Measurements from ENCODE around the gene KMT2E.

Gene KMT2E

GRCh38 chr7:105011141-105011830 is 2.7 kb upstream of the KMT2E start:
- Histone ChIP-seq H2BK12ac (ENCODE audit: low read length) (no peak overlapping the region), H3K9ac (ENCODE audit: low read depth, low read length, poor library complexity) (no peak overlapping the region), H3K18ac (ENCODE audit: low read length) (no peak overlapping the region), H3K79me1 (ENCODE audit: low read depth, low read length) (peaks cover 3% of the 10 kb centered on the region), H4K8ac (ENCODE audit: low read depth, low read length) (no peak overlapping the region), H3K36me3 (replicated peaks in 1 of 2; ENCODE audit: control insufficient read depth in 2 of 2, insufficient read depth in 2 of 2, low read length in 2 of 2) (peaks cover 0 to 47% of the 10 kb centered on the region in 2 donors), H3K23ac (ENCODE audit: low read depth, low read length, poor library complexity) (no peak overlapping the region), H2BK15ac (ENCODE audit: low read length) (no peak overlapping the region), H2AK5ac (ENCODE audit: low read depth, low read length) (no peak overlapping the region), H2BK5ac (ENCODE audit: low read length) (no peak overlapping the region), H3K4me2 (ENCODE audit: insufficient read depth, low read length, poor library complexity, severe bottlenecking) (peak overlapping the region; percentile 60), H2BK120ac (ENCODE audit: low read depth, low read length) (no peak overlapping the region), H2AFZ (ENCODE audit: low read length) (no peak overlapping the region), H3K4ac (ENCODE audit: low read length) (no peak overlapping the region), H3K4me3 (ENCODE audit: low read length in 2 of 2) (peak overlapping the region; percentile 91 to 99), H4K91ac (ENCODE audit: low read depth, low read length, poor library complexity) (no peak overlapping the region), H3K27me3 (ENCODE audit: control insufficient read depth in 3 of 3, insufficient read depth in 3 of 3, low read depth in 1 of 3, low read length in 3 of 3) (no peaks in the 10 kb centered on the region), H3K4me1 (ENCODE audit: control insufficient read depth in 2 of 2, insufficient read depth in 1 of 2, low read depth in 1 of 2, low read length in 2 of 2) (peaks cover 1 to 3% of the 10 kb centered on the region in 2 donors), H3K14ac (ENCODE audit: low read length) (no peak overlapping the region), H3K9me3 (replicated peaks in 1 of 2; ENCODE audit: control insufficient read depth in 2 of 2, insufficient read depth in 1 of 2, low read depth in 1 of 2, low read length in 2 of 2) (peaks cover 0 to 2% of the 10 kb centered on the region in 2 donors), H3K27ac (replicated peaks; ENCODE audit: low read length) (no peak overlapping the region)
- WGBS, 2 donors (ENCODE audit: extremely low coverage in 2 of 2, insufficient read length in 2 of 2, insufficient replicate concordance in 1 of 2) = no CpG with 5 or more reads among the region's 7 CpGs
- no peak for DNase-seq (ENCODE audit: low spot score)

- Histone ChIP-seq H2BK15ac (ENCODE audit: low read length) (no peak overlapping the region), H3K9ac (ENCODE audit: low read depth, low read length, poor library complexity) (peak overlapping the region; percentile 71), H2AFZ (ENCODE audit: low read length) (no peak overlapping the region), H3K14ac (ENCODE audit: low read length) (no peak overlapping the region), H3K9me3 (replicated peaks in 1 of 2; ENCODE audit: control insufficient read depth in 2 of 2, insufficient read depth in 1 of 2, low read depth in 1 of 2, low read length in 2 of 2) (no peaks in the 10 kb centered on the region), H2BK120ac (ENCODE audit: low read depth, low read length) (no peak overlapping the region), H2BK12ac (ENCODE audit: low read length) (no peak overlapping the region), H4K8ac (ENCODE audit: low read depth, low read length) (no peak overlapping the region), H3K4me3 (ENCODE audit: low read length in 2 of 2) (peak overlapping the region; percentile 91 to 99), H3K27me3 (ENCODE audit: control insufficient read depth in 3 of 3, insufficient read depth in 3 of 3, low read depth in 1 of 3, low read length in 3 of 3) (no peaks in the 10 kb centered on the region), H3K27ac (replicated peaks; ENCODE audit: low read length) (peak overlapping the region; percentile 97), H3K4ac (ENCODE audit: low read length) (no peak overlapping the region), H3K23ac (ENCODE audit: low read depth, low read length, poor library complexity) (peak overlapping the region; percentile 98), H3K4me1 (ENCODE audit: control insufficient read depth in 2 of 2, insufficient read depth in 1 of 2, low read depth in 1 of 2, low read length in 2 of 2) (peaks cover 0 to 3% of the 10 kb centered on the region in 2 donors), H3K18ac (ENCODE audit: low read length) (peak overlapping the region; percentile 96), H2AK5ac (ENCODE audit: low read depth, low read length) (peak overlapping the region; percentile 93), H4K91ac (ENCODE audit: low read depth, low read length, poor library complexity) (no peak overlapping the region), H3K79me1 (ENCODE audit: low read depth, low read length) (peaks cover 3% of the 10 kb centered on the region), H3K36me3 (replicated peaks in 1 of 2; ENCODE audit: control insufficient read depth in 2 of 2, insufficient read depth in 2 of 2, low read length in 2 of 2) (peaks cover 0 to 40% of the 10 kb centered on the region in 2 donors), H3K4me2 (ENCODE audit: insufficient read depth, low read length, poor library complexity, severe bottlenecking) (peak overlapping the region; percentile 54), H2BK5ac (ENCODE audit: low read length) (peak overlapping the region; percentile 99)
- WGBS, 2 donors (ENCODE audit: extremely low coverage in 2 of 2, insufficient read length in 2 of 2, insufficient replicate concordance in 1 of 2) = no CpG with 5 or more reads among the region's 21 CpGs
- DNase-seq (ENCODE audit: low spot score) = no peak
Observed at GRCh38 chr7:105011831-105012502, 2.0 kb upstream of the KMT2E start.

GRCh38 chr7:105012503-105013220 is 1.3 kb upstream of the KMT2E start:
- Histone ChIP-seq H3K9me3 (replicated peaks in 1 of 2; ENCODE audit: control insufficient read depth in 2 of 2, insufficient read depth in 1 of 2, low read depth in 1 of 2, low read length in 2 of 2) (no peaks in the 10 kb centered on the region), H2AK5ac (ENCODE audit: low read depth, low read length) (peak overlapping the region; percentile 93), H3K23ac (ENCODE audit: low read depth, low read length, poor library complexity) (peak overlapping the region; percentile 98), H3K27me3 (ENCODE audit: control insufficient read depth in 3 of 3, insufficient read depth in 3 of 3, low read depth in 1 of 3, low read length in 3 of 3) (no peaks in the 10 kb centered on the region), H4K91ac (ENCODE audit: low read depth, low read length, poor library complexity) (peak overlapping the region; percentile 90), H3K14ac (ENCODE audit: low read length) (no peak overlapping the region), H3K4me1 (ENCODE audit: control insufficient read depth in 2 of 2, insufficient read depth in 1 of 2, low read depth in 1 of 2, low read length in 2 of 2) (peaks cover under 1 to 3% of the 10 kb centered on the region in 2 donors), H2BK12ac (ENCODE audit: low read length) (no peak overlapping the region), H2BK120ac (ENCODE audit: low read depth, low read length) (no peak overlapping the region), H3K27ac (replicated peaks; ENCODE audit: low read length) (peak overlapping the region; percentile 97), H4K8ac (ENCODE audit: low read depth, low read length) (peak overlapping the region; percentile 93), H3K4ac (ENCODE audit: low read length) (no peak overlapping the region), H3K79me1 (ENCODE audit: low read depth, low read length) (peaks cover 3% of the 10 kb centered on the region), H3K36me3 (replicated peaks in 1 of 2; ENCODE audit: control insufficient read depth in 2 of 2, insufficient read depth in 2 of 2, low read length in 2 of 2) (peaks cover 0 to 33% of the 10 kb centered on the region in 2 donors), H2BK15ac (ENCODE audit: low read length) (peak overlapping the region; percentile 69), H3K4me3 (ENCODE audit: low read length in 2 of 2) (peak overlapping the region; percentile 91 to 99), H3K18ac (ENCODE audit: low read length) (peak overlapping the region; percentile 100), H2BK5ac (ENCODE audit: low read length) (peak overlapping the region; percentile 99), H3K9ac (ENCODE audit: low read depth, low read length, poor library complexity) (peak overlapping the region; percentile 100), H3K4me2 (ENCODE audit: insufficient read depth, low read length, poor library complexity, severe bottlenecking) (peak overlapping the region; percentile 75), H2AFZ (ENCODE audit: low read length) (peak overlapping the region; percentile 70)
- no CpG with 5 or more reads among the region's 54 CpGs for WGBS, 2 donors (ENCODE audit: extremely low coverage in 2 of 2, insufficient read length in 2 of 2, insufficient replicate concordance in 1 of 2)
- DNase-seq (ENCODE audit: low spot score) = peak; percentile 96

All from neuronal stem cell (in vitro differentiated cells).